22Rv1 (cell line): Measurements from ENCODE around the gene GABRG3.

Experiments used
- H3K27ac ChIP-seq: fragments of 450-650 bp; 2 replicates; pipeline ENCODE4 v1.5.1; 2017
- CTCF ChIP-seq: fragments of 450-650 bp; IDR thresholded peaks from 2 replicates; pipeline ENCODE4 v1.5.1; 2017; ENCODE audit warnings: mild to moderate bottlenecking
- ZFX ChIP-seq: fragments of 450-650 bp; IDR thresholded peaks from 2 replicates; pipeline ENCODE4 v1.6.1; 2017; ENCODE audit warnings: antibody characterized with exemption, borderline replicate concordance

Gene GABRG3

DNA sequence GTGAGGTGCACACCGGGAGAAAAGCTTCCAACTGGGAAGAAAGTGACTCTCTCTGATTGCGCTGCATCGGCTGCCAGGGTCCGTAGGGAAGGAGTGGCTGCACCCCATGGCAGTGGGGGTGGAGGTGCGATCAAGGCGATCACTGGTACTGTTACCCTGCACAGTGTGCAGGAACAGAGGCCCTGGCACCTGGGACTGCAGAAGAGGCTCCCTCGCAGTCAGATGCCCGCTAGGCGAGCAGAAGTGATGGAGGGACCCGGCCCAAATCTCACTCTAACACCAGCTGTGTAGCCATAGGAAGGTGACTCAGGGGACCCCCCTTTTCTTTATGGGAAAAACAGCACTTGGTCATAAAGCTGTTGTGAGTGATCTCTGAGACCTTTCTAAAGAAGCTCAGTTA lies 196.8 kb downstream of the GABRG3 start:
- no peak for TF ChIP-seq CTCF
- TF ChIP-seq ZFX: no peak
- no peak overlapping the region for H3K27ac ChIP-seq

GRCh38 chr15:27170851-27171250 lies 199.9 kb downstream of the GABRG3 start:
- TF ChIP-seq CTCF (no peak), ZFX (no peak)
- H3K27ac ChIP-seq: no peak overlapping the region

- TF ChIP-seq ZFX: no peak
- no peak for TF ChIP-seq CTCF
- no peak overlapping the region for H3K27ac ChIP-seq
These were observed 201.8 kb downstream of the GABRG3 start for GRCh38 chr15:27172821-27173220.

GRCh38 chr15:27175472-27176153 lies 204.6 kb downstream of the GABRG3 start:
- no peak overlapping the region for H3K27ac ChIP-seq
- no peak for TF ChIP-seq CTCF
- no peak for TF ChIP-seq ZFX

GRCh38 chr15:27176785-27177406 lies 205.9 kb downstream of the GABRG3 start:
- TF ChIP-seq CTCF: no peak
- no peak overlapping the region for H3K27ac ChIP-seq

DNA sequence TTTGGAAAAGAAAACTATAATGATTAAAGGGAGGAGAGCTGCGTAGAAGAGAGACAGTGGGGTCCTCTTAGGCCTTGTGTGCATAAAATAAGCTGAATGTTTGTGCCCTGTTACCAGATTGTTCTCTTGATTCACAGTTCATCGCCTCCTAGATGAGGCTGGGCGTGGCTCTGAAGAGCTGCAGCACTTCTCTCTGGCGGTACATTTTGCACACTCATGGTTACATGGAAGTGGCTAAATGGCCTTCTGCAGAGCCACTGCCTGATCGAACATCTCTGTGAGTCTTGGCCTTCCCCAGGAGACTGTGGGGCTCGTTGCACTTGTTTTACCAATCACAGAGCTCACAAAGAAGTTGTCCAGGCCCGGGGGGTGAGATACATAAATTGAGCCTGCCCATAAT lies 208.8 kb downstream of the GABRG3 start:
- TF ChIP-seq CTCF: no peak
- TF ChIP-seq ZFX: no peak
- no peak overlapping the region for H3K27ac ChIP-seq

DNA sequence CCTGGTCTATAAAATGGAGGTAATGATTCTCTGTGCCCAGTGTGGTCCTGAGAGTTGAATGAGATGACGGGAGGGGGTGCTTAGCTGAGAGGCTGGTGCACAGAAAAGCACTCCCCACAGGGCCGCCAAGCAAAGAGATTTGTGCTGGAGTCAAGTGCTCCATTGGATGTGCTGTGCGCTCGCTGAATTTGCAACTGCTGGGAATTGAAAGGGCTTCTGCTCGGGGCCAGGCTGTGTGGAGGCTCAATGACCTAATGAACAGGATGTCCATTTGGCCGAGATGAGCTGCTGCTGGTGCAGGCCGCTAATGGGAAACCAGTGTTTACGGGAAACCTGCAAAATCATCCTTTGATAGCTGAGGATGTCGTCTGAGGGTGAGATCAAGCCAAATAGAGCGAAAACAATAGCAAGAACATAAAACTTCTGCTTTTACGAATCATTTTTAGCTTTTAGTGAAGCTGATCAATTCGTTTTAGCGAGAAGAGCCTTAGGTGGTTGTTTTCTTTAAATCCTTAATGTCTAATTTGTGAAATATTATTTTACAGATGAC lies 211.7 kb downstream of the GABRG3 start:
- TF ChIP-seq CTCF (no peak), ZFX (no peak)
- no peak overlapping the region for H3K27ac ChIP-seq
